GM19467 (cell line): ENCODE data around the gene MTHFR.
"Not testable (repeated sequence)": the region's sequence is repeated elsewhere in the genome, so short reads cannot be mapped to it uniquely, and the experiment has no call there.

ENCODE experiments used
- ATAC-seq: cut with Tn5 transposase; IDR thresholded peaks from one replicate; pipeline ENCODE4 v1.9.1; 2021; ENCODE audit warnings: mild to moderate bottlenecking, moderate library complexity; ENCODE audit not compliant: unreplicated experiment

Gene MTHFR

GRCh38 chr1:11833900-11834299 lies 28.1 kb upstream of the MTHFR start:
- ATAC-seq: no peak

GRCh38 chr1:11833497-11833896 lies 27.7 kb upstream of the MTHFR start:
- ATAC-seq: no peak

GRCh38 chr1:11831945-11832725 lies 26.4 kb upstream of the MTHFR start:
- no peak for ATAC-seq

GRCh38 chr1:11828511-11828910 lies 22.7 kb upstream of the MTHFR start:
- no peak for ATAC-seq

- no peak for ATAC-seq
These were observed 21.2 kb upstream of the MTHFR start for GRCh38 chr1:11826946-11827345.

- no peak for ATAC-seq
These were observed 19.4 kb upstream of the MTHFR start for GRCh38 chr1:11825131-11825530.

GRCh38 chr1:11823366-11824137 lies 17.8 kb upstream of the MTHFR start:
- ATAC-seq: no peak

GRCh38 chr1:11822091-11822490 lies 16.3 kb upstream of the MTHFR start:
- no peak for ATAC-seq

- no peak for ATAC-seq
These were observed 11.4 kb upstream of the MTHFR start for GRCh38 chr1:11817192-11817591.

- no peak for ATAC-seq
These were observed 7.3 kb upstream of the MTHFR start for GRCh38 chr1:11813021-11813420.

GRCh38 chr1:11807133-11807532 lies 1.4 kb upstream of the MTHFR start:
- no peak for ATAC-seq

GRCh38 chr1:11806307-11806936 lies 658 bp upstream of the MTHFR start:
- peak; percentile 32 for ATAC-seq

- no peak for ATAC-seq
These were observed 920 bp downstream of the MTHFR start for GRCh38 chr1:11804666-11805421.

- ATAC-seq: not testable (repeated sequence)
These were observed 1.7 kb downstream of the MTHFR start for GRCh38 chr1:11803924-11804665.

- no peak for ATAC-seq
These were observed 2.5 kb downstream of the MTHFR start for GRCh38 chr1:11802973-11803885.

- ATAC-seq: no peak
These were observed 3.2 kb downstream of the MTHFR start for GRCh38 chr1:11802616-11802972.

- no peak for ATAC-seq
These were observed 4.9 kb downstream of the MTHFR start for GRCh38 chr1:11800756-11801433.

- no peak for ATAC-seq
These were observed 5.4 kb downstream of the MTHFR start for GRCh38 chr1:11800391-11800755.

GRCh38 chr1:11799896-11800295 lies 5.9 kb downstream of the MTHFR start:
- ATAC-seq: no peak
